ENCODE measurements around the gene AKAP8L. TPM values are rescaled to one million over a fixed set of nuclear protein-coding genes. Genes with fewer than 3 reads are reported as not detected.

AKAP8L gene
- 119 TPM for polyA plus RNA-seq (ENCODE audit: insufficient read length)
- long read RNA-seq, donor 1, transcript AKAP8L-201 (14 exons, 2,146 nt), result major isoform, 7 of 27 reads
- long read RNA-seq, donor 1, partial matches to known transcripts, result 15 of 27 reads
- long read RNA-seq, donor 1, other reads (novel, unspliced or antisense), result 0 of 27 reads
- long read RNA-seq, donor 2, transcript AKAP8L-201 (14 exons, 2,146 nt), result major isoform, 5 of 31 reads
- long read RNA-seq, donor 2, partial matches to known transcripts, result 17 of 31 reads
- long read RNA-seq, donor 2, other reads (novel, unspliced or antisense), result 0 of 31 reads
- long read RNA-seq, donor 3, partial matches to known transcripts, result 10 of 18 reads
- long read RNA-seq, donor 3, other reads (novel, unspliced or antisense), result 0 of 18 reads
- long read RNA-seq, donor 4, partial matches to known transcripts, result 12 of 12 reads
- long read RNA-seq, donor 4, other reads (novel, unspliced or antisense), result 0 of 12 reads
- long read RNA-seq, donor 5, transcript AKAP8L-201 (14 exons, 2,146 nt), result major isoform, 7 of 11 reads
- long read RNA-seq, donor 5, partial matches to known transcripts, result 0 of 11 reads
- long read RNA-seq, donor 5, other reads (novel, unspliced or antisense), result 0 of 11 reads
- long read RNA-seq, donor 6, partial matches to known transcripts, result 5 of 10 reads
- long read RNA-seq, donor 6, other reads (novel, unspliced or antisense), result 0 of 10 reads
- long read RNA-seq, donor 7, partial matches to known transcripts, result 12 of 22 reads
- long read RNA-seq, donor 7, other reads (novel, unspliced or antisense), result 0 of 22 reads
- long read RNA-seq, donor 8, partial matches to known transcripts, result 0 of 5 reads
- long read RNA-seq, donor 8, other reads (novel, unspliced or antisense), result 0 of 5 reads

- DNase-seq, result peak; percentile 100
Measured at GRCh38 chr19:15418579-15419412, at the start of gene AKAP8L. TSS of gene AKAP8L (minus strand) at chr19:15418988. CDS start at chr19:15418923, 65 bp downstream.

GRCh38 chr19:15467734-15468214 is 49.0 kb upstream of the AKAP8L start:
- DNase-seq, result no peak

GRCh38 chr19:15466851-15467733 is 48.3 kb upstream of the AKAP8L start:
- DNase-seq, result no peak

DNA sequence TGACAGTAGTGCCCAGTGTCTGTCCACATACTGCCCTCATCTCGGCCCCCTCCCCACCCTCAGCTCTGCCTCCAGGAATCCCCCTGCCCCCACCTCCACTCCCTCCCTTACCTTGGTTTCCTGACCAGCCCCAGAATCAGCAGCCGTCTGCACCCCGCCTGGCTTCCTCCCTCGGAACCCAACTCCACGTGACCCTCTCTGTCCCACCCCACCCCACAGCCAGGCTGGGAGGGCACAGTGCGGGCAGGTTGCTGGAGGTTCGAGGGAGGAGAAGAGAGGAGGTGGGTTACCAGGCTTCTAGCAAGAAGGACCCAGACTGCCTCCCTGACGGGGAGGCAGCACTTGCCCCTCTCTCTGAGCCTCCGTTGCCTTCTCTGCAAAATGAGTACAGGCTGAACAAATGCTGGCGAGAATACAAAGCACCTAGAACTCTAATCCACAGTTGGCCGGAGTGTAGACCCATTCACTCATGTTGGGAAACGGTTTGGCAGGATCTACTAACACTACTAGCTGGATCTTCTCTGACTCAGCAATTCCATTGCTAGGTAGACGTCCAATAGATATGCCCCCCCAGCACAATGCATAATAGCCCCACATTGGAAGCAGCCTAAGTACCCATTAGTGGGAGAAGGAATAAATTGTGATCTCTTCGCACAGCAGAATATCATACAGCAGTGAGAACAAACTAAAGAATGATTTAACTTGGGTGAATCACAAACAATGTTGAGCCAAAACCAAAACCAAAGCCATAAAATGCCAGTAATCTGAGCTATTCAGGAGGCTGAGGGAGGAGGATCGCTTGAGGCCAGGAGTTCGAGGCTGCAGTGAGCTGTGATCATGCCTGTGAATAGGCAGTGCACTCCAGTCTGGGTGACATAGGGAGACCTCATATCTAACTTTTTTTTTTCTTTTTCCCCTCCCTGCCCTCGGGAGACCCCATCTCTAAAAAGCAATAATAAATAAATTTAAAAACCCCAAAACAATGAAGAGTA is 45.9 kb upstream of the AKAP8L start, which contains the start of gene RASAL3:
Gene RASAL3, minus strand, starts transcription at position 151 of the 992 bp plus-strand sequence. CDS start 186 bp downstream, outside the sequence.
- no peak for DNase-seq

- DNase-seq, result no peak
Measured at GRCh38 chr19:15463861-15464371, 45.1 kb upstream of the AKAP8L start.

GRCh38 chr19:15461694-15462093 is 42.9 kb upstream of the AKAP8L start:
- DNase-seq, result no peak

GRCh38 chr19:15457701-15458484 is 39.1 kb upstream of the AKAP8L start:
- DNase-seq, result no peak

- DNase-seq, result no peak
Measured at GRCh38 chr19:15456871-15457700, 38.3 kb upstream of the AKAP8L start.

DNA sequence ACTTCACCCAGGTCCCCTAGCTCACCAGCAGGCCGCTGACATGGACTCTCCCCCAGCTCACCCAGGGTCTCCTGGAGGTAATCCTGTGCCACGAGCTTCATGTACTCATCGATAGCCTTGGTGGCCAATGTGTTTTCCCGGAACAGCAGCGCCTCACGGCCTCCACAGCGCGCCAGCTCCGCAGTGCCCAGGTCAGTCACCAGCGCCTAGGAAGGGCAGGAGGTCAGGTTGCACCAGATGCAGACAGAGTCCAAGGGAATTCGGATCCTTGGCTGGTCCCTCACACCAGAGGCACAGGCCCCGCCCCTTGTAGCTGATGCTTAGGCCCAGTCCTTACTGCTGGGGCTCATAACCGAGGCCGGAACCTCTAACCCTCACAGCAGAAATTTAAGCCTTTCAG is 37.7 kb upstream of the AKAP8L start:
- no peak for DNase-seq

DNA sequence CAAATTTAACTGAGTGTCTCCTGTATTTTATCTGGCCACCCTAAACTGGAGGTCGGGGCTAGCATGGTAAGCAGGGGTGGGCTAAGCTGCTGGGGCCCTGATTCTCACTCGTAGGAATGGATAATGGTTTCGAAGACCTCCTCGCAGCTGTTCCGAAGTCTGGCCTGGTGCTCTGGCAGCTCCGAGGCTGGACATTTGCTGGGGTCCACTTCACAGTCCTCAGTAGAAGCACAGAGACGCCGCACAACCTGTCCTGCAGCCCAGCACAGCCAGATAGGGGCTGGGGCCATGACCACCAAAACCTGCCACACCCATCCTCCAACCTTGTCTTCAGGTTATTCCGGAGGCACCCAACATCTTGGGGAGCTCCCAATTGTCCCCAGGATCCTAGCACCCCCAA is 37.2 kb upstream of the AKAP8L start:
- DNase-seq, result no peak

- no peak for DNase-seq
Measured at GRCh38 chr19:15453906-15454860, 35.4 kb upstream of the AKAP8L start.

- DNase-seq, result no peak
Measured at GRCh38 chr19:15453091-15453578, 34.3 kb upstream of the AKAP8L start.

- peak; percentile 77 for DNase-seq
Measured at GRCh38 chr19:15452111-15453047, 33.6 kb upstream of the AKAP8L start.

DNA sequence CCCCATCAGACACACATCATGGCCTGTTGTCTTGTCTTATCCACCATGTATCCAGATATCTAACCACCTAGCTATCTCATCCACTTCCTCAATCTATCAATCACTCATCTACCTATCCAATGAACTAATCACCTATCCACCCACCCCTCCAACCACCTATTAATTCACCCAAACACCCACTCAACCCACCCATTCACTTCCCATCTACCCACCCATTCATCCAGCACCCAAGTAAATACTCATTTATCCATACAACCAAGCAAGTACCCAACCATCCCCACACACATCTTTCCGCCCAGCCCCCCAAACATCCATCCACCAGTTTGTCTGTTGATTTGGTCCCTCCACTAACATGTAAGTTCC is 31.7 kb upstream of the AKAP8L start:
- DNase-seq, result no peak

All from left kidney (tissue), 8 donors.